LNCAP (cell line): ENCODE measurements around the gene PTPRF.

Experiments
- TF ChIP-seq, protein P1 (sequence below): fragments of 450-650 bp; IDR thresholded peaks from 2 replicates; pipeline ENCODE4 v1.5.1; 2017; ENCODE audit warnings: mild to moderate bottlenecking

PTPRF gene

GRCh38 chr1:43540653-43541071 lies 10.0 kb downstream of the PTPRF start:
- TF ChIP-seq, protein P1, sequence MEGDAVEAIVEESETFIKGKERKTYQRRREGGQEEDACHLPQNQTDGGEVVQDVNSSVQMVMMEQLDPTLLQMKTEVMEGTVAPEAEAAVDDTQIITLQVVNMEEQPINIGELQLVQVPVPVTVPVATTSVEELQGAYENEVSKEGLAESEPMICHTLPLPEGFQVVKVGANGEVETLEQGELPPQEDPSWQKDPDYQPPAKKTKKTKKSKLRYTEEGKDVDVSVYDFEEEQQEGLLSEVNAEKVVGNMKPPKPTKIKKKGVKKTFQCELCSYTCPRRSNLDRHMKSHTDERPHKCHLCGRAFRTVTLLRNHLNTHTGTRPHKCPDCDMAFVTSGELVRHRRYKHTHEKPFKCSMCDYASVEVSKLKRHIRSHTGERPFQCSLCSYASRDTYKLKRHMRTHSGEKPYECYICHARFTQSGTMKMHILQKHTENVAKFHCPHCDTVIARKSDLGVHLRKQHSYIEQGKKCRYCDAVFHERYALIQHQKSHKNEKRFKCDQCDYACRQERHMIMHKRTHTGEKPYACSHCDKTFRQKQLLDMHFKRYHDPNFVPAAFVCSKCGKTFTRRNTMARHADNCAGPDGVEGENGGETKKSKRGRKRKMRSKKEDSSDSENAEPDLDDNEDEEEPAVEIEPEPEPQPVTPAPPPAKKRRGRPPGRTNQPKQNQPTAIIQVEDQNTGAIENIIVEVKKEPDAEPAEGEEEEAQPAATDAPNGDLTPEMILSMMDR: no peak

GRCh38 chr1:43541141-43541540 lies 10.5 kb downstream of the PTPRF start:
- TF ChIP-seq, protein P1: no peak

DNA sequence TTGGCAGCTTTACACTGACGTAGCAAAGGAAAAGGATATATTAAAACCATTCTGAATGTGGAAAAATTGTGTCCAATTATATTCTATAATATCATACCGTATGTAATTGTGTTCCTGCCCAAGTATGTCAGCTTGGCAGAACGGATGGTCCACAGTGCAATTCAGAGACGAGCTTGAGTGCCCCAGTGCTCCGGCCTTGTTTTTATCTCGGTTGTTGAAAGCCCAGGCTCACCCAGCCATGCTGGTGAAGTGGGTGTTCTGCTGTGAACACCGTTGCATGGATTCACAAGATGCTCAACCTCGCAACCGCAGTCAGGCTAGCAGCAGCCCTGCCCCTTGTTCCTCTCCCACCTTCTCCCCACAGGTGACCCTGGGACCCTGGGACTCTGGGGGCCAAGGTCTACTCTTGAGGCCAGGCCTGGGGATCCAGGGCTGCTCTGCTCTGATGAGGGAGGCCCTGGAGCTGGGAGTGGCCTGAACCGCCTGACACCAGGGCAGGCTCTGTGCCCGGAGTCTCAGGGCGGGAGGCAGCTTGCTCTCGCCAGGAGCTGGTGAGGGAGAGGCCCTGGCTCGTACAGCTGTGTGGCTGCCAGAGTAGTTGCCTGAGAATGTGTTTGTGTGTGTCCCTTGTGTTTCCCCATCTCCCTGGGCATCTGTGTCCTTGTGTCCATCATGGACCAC lies 11.2 kb downstream of the PTPRF start:
- TF ChIP-seq, protein P1: no peak

DNA sequence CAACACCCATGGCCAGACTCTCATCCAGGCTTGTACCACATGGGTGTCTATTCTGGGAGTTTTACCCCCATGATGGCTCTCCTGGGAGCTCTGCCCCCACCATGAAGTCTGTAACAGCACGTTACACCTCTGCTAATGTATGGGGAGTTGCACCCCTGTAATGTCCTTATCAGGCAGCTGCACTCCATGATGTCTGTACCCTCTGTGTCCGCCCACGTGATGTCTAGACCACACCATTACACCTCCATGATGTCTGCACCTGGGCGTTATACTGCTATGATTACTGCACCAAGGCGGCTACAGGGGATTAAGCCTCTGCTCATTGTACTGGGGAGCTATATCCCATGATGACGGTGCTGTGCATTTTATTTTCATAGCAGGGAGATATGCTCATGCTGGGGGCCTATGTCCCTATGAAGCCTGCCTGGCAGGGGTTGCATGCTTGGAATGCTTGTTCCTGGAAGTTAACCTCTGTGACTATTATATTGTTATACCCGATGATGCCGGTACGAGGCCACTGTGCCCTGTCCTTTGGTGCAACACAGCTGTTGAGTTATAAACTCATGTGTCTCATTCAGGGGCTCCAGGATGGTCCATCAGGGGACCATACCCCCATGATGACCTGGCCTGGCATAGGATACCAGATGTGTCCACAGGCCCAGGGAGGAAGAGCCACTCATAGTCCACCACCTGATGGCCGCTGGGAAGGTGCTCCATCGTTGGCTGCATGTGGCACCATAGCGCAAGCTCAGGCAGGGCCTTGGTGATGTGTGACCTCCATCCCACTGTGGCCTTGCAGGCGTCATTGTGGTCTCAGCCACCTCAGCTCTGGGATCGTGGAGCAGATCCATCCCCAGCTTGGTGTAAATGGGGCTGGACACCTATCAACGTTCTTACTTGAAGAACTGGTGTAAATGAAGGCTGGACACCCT lies 12.1 kb downstream of the PTPRF start:
- TF ChIP-seq, protein P1: no peak

- TF ChIP-seq, protein P1: no peak
Measured at GRCh38 chr1:43543567-43543966, 12.9 kb downstream of the PTPRF start.

DNA sequence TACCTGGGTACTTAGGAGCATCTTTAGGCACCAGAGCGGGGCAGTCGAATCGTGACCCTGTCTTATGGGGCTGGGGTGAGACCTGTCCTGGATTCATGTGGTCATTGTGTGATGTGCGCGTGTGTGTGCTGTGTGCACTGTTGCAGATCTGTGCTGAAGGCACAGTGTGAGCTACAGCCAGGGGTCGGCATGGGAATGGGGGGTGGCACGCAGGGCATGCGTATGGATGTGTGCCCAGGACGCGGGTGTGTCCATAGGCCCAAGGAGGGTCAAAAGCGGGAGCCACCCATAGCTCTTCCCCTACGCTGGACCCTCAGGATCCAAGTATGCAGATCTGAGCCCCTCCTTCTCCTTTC lies 14.6 kb downstream of the PTPRF start:
- TF ChIP-seq, protein P1: no peak

DNA sequence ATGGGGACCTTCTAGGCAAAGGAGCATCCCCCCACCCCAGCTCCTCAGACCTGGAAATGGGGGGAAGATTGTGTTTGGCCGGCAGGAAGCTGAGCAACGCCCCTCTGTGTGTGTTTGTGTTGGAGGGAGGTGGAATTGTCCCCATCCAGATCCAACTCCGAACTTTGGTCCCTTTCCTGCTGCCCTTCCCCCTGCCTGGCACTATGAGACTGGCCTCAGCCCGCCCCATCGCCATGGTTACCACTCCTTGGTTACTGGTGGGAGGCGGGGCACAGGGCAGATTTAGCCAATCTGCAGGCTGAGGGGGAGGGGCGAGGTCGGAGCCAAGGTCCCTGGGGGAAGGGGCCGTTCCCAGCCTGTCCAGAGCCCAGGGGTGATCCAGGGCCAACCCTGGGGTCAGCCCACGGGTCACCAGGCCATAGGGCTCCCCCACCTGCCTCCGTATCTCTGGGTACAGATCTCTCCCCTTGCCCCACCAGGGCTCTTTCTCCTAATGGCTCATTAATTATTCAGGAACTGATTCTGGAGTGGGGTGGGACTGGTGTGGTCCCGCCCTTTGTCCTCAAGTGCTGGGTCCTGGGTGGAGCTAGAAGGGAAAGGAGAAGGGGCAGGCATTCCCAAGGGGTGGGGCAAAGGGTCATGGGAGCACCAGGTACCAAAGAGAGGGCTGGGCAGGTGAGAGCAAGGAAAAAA lies 15.2 kb downstream of the PTPRF start:
- TF ChIP-seq, protein P1: no peak
